ENCODE results near the gene SPON2.

Gene SPON2

GRCh38 chr4:1192091-1192492 is 19.7 kb upstream of the SPON2 start:
- no peaks in the 10 kb centered on the region for H3K9me2 ChIP-seq (replicated peaks; ENCODE audit: insufficient read depth, low read length)
- no peaks in the 10 kb centered on the region for H3K9me3 ChIP-seq (replicated peaks; ENCODE audit: insufficient read depth, low read length)
- no peaks in the 10 kb centered on the region for H3K79me2 ChIP-seq (ENCODE audit: low read length)
- H3K27me3 ChIP-seq (replicated peaks; ENCODE audit: insufficient read depth, low read length), result no peaks in the 10 kb centered on the region
- H3K9ac ChIP-seq (ENCODE audit: low read length), result no peak overlapping the region
- DNase-seq, result no peak
- H3K4me1 ChIP-seq (ENCODE audit: low read length), result peaks cover 6% of the 10 kb centered on the region
- H2AFZ ChIP-seq (ENCODE audit: low read length), result no peak overlapping the region
- H3F3A ChIP-seq (ENCODE audit: insufficient read depth, low read length), result no peaks in the 10 kb centered on the region
- no peaks in the 10 kb centered on the region for H3K36me3 ChIP-seq (replicated peaks; ENCODE audit: insufficient read depth, low read length)
- no peak overlapping the region for H3K27ac ChIP-seq (ENCODE audit: low read length)
- H3K4me2 ChIP-seq (ENCODE audit: low read depth, low read length), result no peak overlapping the region
- no peaks in the 10 kb centered on the region for H4K20me1 ChIP-seq (ENCODE audit: insufficient read depth, low read length)
- H3K4me3 ChIP-seq (ENCODE audit: low read length), result no peak overlapping the region
- TF ChIP-seq EZH2 (optimal IDR thresholded peaks at IDR 0.05; ENCODE audit: low read depth, low read length) (no peak), EZH2phosphoT487 (IDR thresholded peaks at IDR 0.05; ENCODE audit: low read length) (no peak), CTCF (IDR thresholded peaks at IDR 0.05; ENCODE audit: low read length) (no peak)

- H3K4me2 ChIP-seq (ENCODE audit: low read depth, low read length), result no peak overlapping the region
- H3K9me2 ChIP-seq (replicated peaks; ENCODE audit: insufficient read depth, low read length), result no peaks in the 10 kb centered on the region
- H3K4me3 ChIP-seq (ENCODE audit: low read length), result no peak overlapping the region
- H3K27ac ChIP-seq (ENCODE audit: low read length), result no peak overlapping the region
- H3K36me3 ChIP-seq (replicated peaks; ENCODE audit: insufficient read depth, low read length), result no peaks in the 10 kb centered on the region
- TF ChIP-seq EZH2phosphoT487 (IDR thresholded peaks at IDR 0.05; ENCODE audit: low read length), result no peak
- TF ChIP-seq EZH2 (optimal IDR thresholded peaks at IDR 0.05; ENCODE audit: low read depth, low read length), result no peak
- TF ChIP-seq CTCF (IDR thresholded peaks at IDR 0.05; ENCODE audit: low read length), result no peak
- H3K9ac ChIP-seq (ENCODE audit: low read length), result no peak overlapping the region
- peaks cover 11% of the 10 kb centered on the region for H3K4me1 ChIP-seq (ENCODE audit: low read length)
- H4K20me1 ChIP-seq (ENCODE audit: insufficient read depth, low read length), result no peaks in the 10 kb centered on the region
- H3K79me2 ChIP-seq (ENCODE audit: low read length), result no peaks in the 10 kb centered on the region
- DNase-seq, result no peak
- no peaks in the 10 kb centered on the region for H3K27me3 ChIP-seq (replicated peaks; ENCODE audit: insufficient read depth, low read length)
- no peak overlapping the region for H2AFZ ChIP-seq (ENCODE audit: low read length)
- no peaks in the 10 kb centered on the region for H3K9me3 ChIP-seq (replicated peaks; ENCODE audit: insufficient read depth, low read length)
- H3F3A ChIP-seq (ENCODE audit: insufficient read depth, low read length), result no peaks in the 10 kb centered on the region
These were observed 19.2 kb upstream of the SPON2 start for GRCh38 chr4:1191621-1192020.

GRCh38 chr4:1187182-1187581 is 14.8 kb upstream of the SPON2 start:
- TF ChIP-seq EZH2 (optimal IDR thresholded peaks at IDR 0.05; ENCODE audit: low read depth, low read length) (no peak), EZH2phosphoT487 (IDR thresholded peaks at IDR 0.05; ENCODE audit: low read length) (no peak), CTCF (IDR thresholded peaks at IDR 0.05; ENCODE audit: low read length) (no peak)

More at GRCh38 chr4:1187182-1187581, 14.8 kb upstream of the SPON2 start:
- Histone ChIP-seq H3K36me3 (replicated peaks; ENCODE audit: insufficient read depth, low read length) (no peaks in the 10 kb centered on the region), H3K27me3 (replicated peaks; ENCODE audit: insufficient read depth, low read length) (no peaks in the 10 kb centered on the region), H3K9me2 (replicated peaks; ENCODE audit: insufficient read depth, low read length) (no peaks in the 10 kb centered on the region), H3K4me2 (ENCODE audit: low read depth, low read length) (peak overlapping the region; percentile 20; the same call in 1 of the 2 replicates), H4K20me1 (ENCODE audit: insufficient read depth, low read length) (no peaks in the 10 kb centered on the region), H3K4me1 (ENCODE audit: low read length) (peaks cover 24% of the 10 kb centered on the region), H3K9ac (ENCODE audit: low read length) (no peak overlapping the region), H2AFZ (ENCODE audit: low read length) (no peak overlapping the region), H3F3A (ENCODE audit: insufficient read depth, low read length) (peaks cover 19% of the 10 kb centered on the region), H3K9me3 (replicated peaks; ENCODE audit: insufficient read depth, low read length) (no peaks in the 10 kb centered on the region), H3K4me3 (ENCODE audit: low read length) (no peak overlapping the region), H3K27ac (ENCODE audit: low read length) (peak overlapping the region; percentile 4; the same call in 1 of the 2 replicates), H3K79me2 (ENCODE audit: low read length) (no peaks in the 10 kb centered on the region)
- DNase-seq, result peak; percentile 83

Data from MM.1S (cell line).